PFSK-1 (cell line): ENCODE data around the gene ADCY4.

Experiments
- FOXP2 ChIP-seq: optimal IDR thresholded peaks from 2 replicates; pipeline ENCODE3; 2011; ENCODE audit warnings: borderline replicate concordance, control low read depth, inconsistent platforms; ENCODE audit not compliant: insufficient read depth; ENCODE audit errors: extremely low read length, extremely low read depth
- POLR2AphosphoS5 ChIP-seq: IDR thresholded peaks from 2 replicates; pipeline ENCODE4 v1.6.1; 2012; ENCODE audit warnings: low read depth, mild to moderate bottlenecking, control low read depth, low read length, moderate library complexity
- SIN3A ChIP-seq: IDR thresholded peaks from 2 replicates; pipeline ENCODE4 v1.6.1; 2012; ENCODE audit warnings: mild to moderate bottlenecking, low read length, moderate library complexity, borderline replicate concordance; ENCODE audit not compliant: insufficient read depth
- TAF1 ChIP-seq: IDR thresholded peaks from 2 replicates; pipeline ENCODE4 v1.6.1; 2012; ENCODE audit warnings: low read length, control low read depth, borderline replicate concordance; ENCODE audit not compliant: insufficient read depth

DNA sequence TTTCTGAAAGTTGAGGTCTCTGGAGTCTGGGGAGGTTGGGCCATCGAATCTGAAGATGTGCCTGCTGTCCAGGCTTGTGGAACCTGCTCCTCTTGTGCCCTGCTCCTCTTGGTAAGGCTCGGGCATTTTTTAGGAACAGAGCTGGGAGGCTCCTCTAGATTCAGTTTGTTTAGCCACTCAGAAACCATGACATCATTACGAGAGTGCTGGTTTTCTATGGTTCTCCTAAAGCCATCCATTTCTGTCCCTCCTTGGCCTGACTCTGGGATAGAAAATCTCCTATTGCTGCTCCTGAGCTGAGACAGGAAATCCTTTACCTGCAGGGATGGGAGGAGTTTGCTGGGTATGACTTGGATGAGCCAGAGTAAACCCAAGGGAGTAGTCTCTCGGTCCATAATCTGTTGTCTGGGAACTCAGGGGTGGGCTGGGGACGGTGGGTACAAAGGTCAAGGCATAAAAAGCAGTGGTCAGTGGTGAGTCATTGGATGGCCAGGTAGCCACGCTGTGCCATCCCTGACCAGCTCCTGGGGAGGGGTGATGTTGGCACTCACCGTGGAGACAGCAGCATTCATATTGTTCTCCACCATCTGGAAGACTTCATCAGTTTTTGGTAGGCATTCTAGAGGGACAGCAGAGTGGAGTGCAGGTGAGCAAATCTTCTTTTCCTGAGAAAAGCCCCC is 2.4 kb upstream of the ADCY4 start:
- no peak for TF ChIP-seq POLR2AphosphoS5
- TF ChIP-seq SIN3A, result no peak
- TF ChIP-seq TAF1, result no peak
- no peak for TF ChIP-seq FOXP2
